SHP77 (cell line): ENCODE measurements around the gene RCAN2.
"Not testable (repeated sequence)": the region's sequence is repeated elsewhere in the genome, so short reads cannot be mapped to it uniquely, and the experiment has no call there.

ENCODE experiments used
- DNase-seq, 2 experiments: peaks; one replicate each; lab custom pipeline; 2025; lab: John Stamatoyannopoulos, UW

Gene RCAN2

GRCh38 chr6:46440141-46440540, 51.1 kb downstream of the RCAN2 start:
- no peak for DNase-seq

GRCh38 chr6:46438245-46438644, 53.0 kb downstream of the RCAN2 start:
- DNase-seq = no peak

GRCh38 chr6:46437671-46438221, 53.5 kb downstream of the RCAN2 start:
- DNase-seq = no peak

DNA sequence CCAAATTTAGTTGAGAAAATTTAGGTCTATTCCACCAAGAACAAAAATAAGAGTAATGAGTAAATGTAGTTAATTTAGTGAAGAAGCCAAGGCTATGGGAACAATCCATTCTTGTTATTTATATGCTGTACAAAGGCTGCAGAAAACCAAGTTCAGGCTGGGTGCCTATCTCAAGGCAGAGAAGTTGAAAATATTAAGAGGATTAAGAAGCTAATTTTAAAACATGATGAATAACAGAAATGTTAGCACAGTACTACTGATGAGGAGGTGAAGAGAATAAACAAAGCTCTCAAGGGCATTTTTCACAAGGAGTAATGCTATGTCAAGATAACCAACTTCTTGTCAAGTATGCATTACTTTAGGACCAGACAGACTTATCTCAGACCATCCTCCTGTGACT, 68.6 kb downstream of the RCAN2 start:
- no peak for DNase-seq

GRCh38 chr6:46421939-46422338, 69.3 kb downstream of the RCAN2 start:
- DNase-seq = no peak

GRCh38 chr6:46420921-46421638, 70.2 kb downstream of the RCAN2 start:
- no peak for DNase-seq

DNA sequence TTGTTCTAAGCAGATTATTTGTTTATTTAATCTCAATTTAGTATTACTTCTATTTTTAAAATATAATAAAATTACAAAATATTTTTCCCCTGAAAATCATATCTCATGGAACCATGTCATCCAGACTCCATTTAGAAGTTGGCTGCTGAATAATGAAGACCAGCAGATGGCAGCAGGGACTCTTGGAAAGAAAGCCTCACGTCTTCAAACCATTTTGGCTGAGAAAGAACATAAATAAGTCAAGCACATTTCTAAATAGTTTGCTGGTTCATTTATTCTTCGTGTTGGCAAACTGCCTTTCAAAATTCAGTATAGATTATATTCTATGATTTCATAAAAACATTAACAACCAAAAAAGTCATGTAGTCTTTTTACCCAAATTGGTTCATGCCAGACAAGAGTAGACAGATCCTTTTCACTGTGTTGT, 71.7 kb downstream of the RCAN2 start:
- DNase-seq = peak; percentile 28 to 33

GRCh38 chr6:46414398-46414797, 76.9 kb downstream of the RCAN2 start:
- DNase-seq = no peak

- no peak for DNase-seq
These were observed 78.6 kb downstream of the RCAN2 start for GRCh38 chr6:46412662-46413061.

DNA sequence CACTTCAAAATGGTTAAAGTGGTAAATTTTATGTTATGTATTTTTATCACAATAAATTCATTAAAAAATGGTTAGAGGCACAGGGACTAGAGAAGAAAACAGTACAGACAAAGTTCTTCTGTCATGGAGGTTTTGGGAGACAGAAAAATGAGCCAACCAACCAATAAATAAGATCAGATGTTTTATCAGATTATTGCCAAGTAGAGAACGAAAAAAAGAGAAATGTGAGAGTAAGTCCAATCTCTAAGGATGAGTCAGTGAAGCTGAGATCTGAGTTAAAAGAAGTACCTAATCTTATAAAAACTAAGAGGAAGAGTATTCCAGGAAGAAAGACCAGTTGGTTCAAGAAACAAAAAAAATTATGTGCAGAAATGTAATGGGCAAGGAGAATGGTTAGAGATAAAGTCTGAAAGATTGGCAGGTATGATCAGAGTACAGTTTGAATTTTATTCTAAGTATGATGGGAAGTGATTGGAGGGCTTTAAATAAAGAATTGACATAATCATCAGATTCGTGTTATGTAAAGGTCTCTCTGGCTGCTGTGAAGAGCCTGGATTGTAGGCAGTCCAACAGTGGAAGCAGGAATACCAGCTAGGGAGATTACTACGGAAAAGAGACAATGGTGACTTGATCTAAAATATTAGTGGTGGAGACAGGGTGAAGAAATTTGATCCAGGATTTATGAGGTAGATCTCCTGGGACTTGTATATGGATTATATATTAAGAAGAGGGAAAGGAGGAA, 79.6 kb downstream of the RCAN2 start:
- DNase-seq = no peak

DNA sequence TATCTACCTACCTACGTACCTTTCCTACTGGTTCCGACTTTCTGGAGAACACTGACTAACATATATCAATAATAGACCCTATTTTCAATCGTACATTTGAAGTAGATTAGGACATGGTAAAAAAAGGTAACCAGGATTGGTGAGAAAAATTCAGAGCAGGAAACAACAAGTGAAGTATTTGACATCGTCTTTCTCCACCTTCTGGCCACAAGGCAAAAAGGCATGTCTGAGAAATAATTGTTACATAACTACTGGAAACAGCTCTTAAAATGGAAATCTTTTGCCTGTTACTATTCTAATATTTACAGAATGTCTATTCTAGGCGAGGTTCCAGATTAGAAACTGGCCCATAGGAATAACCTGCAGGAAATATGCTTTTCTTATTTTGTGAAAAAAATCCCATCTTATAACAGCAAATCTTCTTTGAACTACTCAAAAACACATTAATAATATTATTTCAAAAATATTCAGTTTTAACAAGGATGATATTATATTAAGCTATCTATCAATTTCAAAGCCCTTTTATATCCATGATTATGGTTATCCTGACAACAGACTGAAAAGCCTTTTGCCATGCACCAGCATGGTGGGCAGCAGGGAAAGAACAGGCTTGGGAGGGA, 80.8 kb downstream of the RCAN2 start:
- DNase-seq = peak; percentile 8 to 23

GRCh38 chr6:46407776-46408530, 83.3 kb downstream of the RCAN2 start:
- DNase-seq = no peak

GRCh38 chr6:46407246-46407645, 84.0 kb downstream of the RCAN2 start:
- no peak for DNase-seq

GRCh38 chr6:46405620-46406180, 85.5 kb downstream of the RCAN2 start:
- DNase-seq = not testable (repeated sequence)

GRCh38 chr6:46400898-46401297, 90.4 kb downstream of the RCAN2 start:
- DNase-seq = no peak

DNA sequence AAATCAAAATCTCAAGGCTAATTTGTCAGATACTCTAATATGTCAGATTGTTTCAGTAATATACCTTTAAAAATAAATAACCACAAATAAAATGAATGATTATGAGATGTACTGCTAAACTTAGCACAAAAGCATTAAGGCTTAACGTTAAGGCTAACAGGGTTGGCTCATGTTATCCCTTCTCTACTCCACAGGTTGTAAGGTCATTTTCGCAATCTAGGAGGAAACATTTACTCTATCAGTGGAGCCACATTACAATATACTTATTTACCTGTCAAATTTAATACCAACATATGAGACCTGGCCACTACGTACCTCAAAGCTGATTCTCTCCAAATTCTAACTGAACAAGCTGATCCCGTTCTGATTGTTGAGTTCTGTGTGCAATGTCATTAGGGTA, 95.7 kb downstream of the RCAN2 start:
- DNase-seq = no peak

DNA sequence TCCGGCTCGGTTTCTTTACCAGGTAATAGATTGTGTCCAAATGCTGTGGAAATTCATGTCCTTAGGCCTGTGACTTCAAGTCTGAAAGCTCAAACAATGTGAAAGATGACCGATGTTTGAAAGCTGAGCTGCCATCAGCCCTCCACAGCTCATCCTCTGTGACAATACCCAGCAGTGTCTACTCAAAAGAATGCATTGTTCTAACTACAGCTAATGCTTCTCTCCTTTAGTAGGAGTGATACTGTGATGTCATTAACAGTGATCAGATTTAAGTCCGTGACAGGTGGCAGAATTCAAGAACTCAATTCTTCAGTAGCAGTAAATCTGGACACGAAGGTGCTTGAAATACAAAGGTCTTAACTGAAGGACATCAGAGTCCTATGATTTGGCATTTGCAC, 97.3 kb downstream of the RCAN2 start:
- no peak for DNase-seq

DNA sequence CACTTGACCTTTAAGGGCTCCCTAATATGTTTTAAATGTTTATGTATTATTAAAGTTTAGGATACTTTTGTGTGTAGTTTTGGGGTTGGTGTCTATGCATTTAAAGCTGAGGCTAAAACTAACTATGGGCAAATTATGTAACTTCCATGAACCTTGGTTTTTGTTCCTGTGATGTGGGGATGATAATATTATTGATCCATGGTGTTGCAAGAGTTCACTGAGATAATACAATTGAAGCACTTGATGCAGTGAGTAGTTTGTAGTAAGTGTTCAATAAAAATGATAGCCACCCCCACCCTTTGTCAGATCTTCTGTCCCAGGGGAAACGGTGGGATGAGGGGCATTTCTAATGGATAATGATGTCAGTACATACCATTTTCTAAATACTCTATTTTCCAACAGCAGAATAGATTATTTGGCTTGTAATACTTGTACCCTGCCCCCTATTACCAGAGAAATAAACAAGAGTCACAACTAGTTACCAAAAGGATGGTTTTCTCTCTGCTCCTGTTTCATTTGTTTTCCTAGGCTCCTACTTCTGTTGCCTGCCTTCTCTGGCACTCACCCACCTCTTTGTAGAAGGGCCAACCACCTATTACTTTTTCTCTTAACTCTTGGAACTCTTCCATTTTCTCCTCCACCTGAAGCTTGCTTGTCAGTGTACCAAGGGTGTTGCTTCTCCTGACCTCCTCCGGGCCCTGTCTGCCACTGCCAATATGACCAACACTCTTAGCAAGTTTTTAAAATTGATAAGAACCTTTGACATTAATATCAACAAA, 97.9 kb downstream of the RCAN2 start:
- no peak for DNase-seq

DNA sequence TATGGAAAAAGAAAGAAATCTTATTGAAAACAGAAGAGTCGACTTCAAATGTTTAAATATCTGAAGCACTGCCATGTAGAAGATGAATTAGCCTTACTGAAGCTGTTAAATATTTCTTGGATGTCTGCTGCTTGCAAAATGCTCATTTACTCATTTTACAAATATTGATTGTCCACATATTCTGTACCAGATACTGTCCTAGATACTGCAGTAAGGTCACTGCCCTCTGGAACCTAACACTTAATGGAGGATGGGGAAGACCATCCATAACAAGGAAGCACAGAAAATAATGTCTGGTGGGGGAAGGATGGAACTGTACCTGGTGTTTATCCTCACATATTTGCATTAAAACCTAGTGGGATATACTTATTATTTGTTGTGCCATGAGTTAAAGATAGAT, 99.0 kb downstream of the RCAN2 start:
- no peak for DNase-seq

- DNase-seq = no peak
These were observed 100.9 kb downstream of the RCAN2 start for GRCh38 chr6:46390153-46390876.
